ENCODE measurements around the gene MRC2.

DNA sequence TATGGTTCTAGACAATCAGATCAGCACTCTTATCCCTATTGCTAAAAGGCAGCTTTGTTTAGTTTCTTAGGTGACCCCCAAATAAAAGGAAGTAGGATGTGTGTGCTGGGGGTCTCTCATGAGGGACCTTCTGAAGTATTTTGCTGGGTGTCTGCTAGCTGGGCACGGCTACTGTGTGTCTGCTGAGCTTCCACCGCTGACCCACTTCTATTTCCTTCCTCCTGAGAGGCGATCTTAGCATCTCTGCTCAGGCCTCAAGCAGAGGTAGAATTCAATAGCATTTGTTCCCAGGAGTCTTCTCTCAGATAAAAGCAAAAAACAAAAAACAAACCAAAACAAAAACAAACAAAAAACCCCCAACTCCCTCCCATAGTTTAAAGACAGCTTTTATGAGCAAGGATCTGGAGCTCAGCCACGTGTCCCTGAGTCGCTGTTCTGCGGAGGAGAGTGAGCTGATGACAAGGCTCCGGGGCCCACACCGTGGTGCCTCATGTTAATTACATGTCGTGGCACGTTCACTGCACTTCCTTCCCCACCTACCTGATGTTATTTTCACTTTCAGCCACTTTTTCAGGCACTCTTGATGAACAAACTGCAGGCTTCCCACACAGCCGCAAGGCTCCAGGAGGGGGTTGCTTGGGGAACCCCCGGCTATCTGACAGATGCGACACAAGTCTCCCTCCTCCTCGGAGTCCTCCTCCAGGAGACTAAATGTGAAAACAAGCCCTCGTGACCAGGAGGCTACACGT, 97.1 kb downstream of the MRC2 start:
- TF ChIP-seq RXRA (CRISPR knock-in tag; IDR thresholded peaks at IDR 0.05) (no peak), SMC3 (IDR thresholded peaks at IDR 0.05; ENCODE audit: low read length) (no peak), USF2 (IDR thresholded peaks at IDR 0.05; ENCODE audit: low read depth, low read length) (no peak), USF2 (CRISPR knock-in tag; IDR thresholded peaks at IDR 0.05; ENCODE audit: borderline replicate concordance) (no peak), NFRKB (IDR thresholded peaks at IDR 0.05) (no peak), ZNF761 (CRISPR knock-in tag; conservative IDR thresholded peaks at IDR 0.05) (no peak)
- TF ChIP-seq, protein P1, sequence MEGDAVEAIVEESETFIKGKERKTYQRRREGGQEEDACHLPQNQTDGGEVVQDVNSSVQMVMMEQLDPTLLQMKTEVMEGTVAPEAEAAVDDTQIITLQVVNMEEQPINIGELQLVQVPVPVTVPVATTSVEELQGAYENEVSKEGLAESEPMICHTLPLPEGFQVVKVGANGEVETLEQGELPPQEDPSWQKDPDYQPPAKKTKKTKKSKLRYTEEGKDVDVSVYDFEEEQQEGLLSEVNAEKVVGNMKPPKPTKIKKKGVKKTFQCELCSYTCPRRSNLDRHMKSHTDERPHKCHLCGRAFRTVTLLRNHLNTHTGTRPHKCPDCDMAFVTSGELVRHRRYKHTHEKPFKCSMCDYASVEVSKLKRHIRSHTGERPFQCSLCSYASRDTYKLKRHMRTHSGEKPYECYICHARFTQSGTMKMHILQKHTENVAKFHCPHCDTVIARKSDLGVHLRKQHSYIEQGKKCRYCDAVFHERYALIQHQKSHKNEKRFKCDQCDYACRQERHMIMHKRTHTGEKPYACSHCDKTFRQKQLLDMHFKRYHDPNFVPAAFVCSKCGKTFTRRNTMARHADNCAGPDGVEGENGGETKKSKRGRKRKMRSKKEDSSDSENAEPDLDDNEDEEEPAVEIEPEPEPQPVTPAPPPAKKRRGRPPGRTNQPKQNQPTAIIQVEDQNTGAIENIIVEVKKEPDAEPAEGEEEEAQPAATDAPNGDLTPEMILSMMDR (CRISPR knock-in tag; IDR thresholded peaks at IDR 0.05), result no peak

Measured in HepG2 (cell line).